NCI-H510A treated with DMSO at 0.1 percent for 48 hours (cell line): Measurements from ENCODE around the gene RNF166.

Experiments
- DNase-seq: peaks from one replicate; lab custom pipeline; 2025; lab: John Stamatoyannopoulos, UW

Gene RNF166

DNA sequence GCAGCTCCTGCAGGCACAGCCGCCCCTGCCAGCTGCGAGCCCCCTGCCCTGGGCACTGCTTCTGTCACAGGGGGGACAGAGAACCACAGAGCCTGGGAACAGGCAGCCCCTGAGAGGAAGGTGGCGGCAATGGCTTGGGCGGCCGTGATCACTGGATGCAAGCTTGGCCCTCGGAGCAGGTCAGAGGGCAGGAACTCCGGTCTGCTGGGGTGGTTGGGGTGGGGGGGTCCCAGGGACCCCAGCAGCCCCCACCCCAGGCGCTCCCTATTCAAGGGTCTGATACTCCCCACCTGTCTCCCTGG is 53.5 kb downstream of the RNF166 start:
- DNase-seq = no peak

DNA sequence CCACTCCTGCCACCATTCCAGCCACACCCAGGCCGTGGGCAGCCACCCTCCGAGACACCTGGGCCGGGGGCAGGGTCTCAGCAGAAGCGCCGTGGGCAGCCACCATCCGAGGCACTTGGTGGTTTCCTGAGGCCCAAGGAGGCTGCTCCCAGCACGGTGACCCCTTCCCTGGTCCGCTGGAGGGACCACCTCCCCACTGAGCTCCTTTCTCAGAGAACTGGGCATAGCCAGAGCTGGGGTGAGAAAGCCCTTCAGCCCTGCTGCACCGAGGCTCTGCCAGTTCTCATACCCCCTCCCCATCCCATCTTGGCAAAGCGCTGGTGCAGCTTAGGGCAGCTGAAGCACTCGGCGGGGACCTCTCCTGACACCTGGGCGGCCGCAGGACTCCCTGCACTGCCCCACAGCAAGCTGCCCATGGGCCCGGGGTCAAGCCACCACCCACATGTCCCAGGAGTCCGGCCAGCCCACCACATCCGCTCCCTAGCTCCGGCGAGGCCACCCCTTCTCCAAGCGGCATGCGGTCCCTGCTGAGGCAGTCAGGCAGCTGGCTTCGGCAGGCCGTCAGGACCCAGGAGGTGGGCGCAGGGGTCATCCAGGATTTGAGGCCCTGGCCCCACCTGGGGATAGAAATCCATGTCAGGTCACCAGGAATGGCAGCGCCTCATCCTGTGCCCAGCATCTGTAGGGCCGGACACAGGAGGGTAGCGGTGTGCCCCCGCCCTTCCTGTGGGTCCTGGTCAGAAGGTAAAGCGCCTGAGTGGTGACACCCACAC is 54.0 kb downstream of the RNF166 start:
- no peak for DNase-seq

DNA sequence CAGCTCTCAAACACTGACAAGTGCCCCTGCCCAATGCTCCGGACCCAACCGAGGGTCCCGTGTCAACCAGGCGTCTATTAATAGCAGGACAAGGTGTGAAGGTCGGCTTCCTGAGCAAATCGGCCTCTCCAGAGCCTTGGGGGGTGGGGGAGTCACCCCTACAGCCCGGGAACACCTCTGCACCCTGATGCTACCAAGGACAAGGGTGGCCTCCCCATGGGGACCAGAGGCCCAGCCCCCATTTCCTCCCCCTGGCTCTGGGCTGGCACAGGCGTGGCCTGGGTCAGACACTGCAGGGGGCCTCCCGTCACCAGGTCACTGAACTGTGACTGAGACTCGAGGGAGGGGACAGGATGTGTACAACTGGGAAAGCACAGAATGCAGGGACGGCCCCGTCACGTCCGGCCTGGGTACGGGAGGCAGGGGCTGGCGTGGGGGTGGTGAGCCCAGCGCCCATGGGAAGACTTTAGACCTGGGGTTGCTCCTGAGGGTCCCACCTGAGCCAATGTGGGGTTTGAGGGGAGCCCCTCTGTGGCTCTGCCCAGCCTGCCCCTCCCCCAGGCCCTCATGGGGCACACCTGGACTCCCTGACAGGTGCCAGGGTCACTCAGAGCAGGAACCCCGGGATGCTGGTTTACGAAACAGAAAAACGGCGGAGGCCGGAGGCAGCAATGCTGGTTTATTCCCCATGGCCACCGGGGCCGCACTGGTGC is 54.8 kb downstream of the RNF166 start:
- peak; percentile 75 for DNase-seq

DNA sequence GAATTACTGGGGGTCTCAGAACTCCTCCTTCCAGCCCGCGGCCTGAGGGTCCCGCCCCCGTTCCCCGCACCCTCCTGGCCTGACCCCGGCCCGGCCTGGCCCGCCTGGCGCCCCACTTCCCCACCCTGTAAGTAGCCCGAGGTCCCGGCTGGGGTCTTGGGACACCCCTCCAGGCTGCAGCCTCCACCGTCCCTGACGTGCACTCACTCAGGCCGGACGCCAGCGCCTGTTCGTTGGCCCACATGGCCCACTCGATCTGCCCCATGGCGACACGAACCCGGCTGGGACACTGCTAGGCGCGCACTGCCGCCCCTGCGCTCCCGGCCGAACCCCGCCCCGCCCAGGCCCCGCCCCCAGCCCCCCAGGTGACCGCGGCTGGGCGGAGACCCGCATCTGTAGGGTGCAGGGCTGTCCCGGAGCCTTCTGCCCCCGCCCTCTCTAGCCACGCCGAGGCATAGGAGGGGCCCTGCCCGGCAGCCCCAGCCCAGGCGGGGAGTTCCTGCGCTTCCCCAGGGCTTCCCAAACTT is 55.4 kb downstream of the RNF166 start, which contains the start of gene CYBA:
Gene CYBA (minus strand): TSS at position 305 of the 527 bp plus-strand sequence. CDS start 40 bp downstream, at position 265.
- peak; percentile 21 for DNase-seq

DNA sequence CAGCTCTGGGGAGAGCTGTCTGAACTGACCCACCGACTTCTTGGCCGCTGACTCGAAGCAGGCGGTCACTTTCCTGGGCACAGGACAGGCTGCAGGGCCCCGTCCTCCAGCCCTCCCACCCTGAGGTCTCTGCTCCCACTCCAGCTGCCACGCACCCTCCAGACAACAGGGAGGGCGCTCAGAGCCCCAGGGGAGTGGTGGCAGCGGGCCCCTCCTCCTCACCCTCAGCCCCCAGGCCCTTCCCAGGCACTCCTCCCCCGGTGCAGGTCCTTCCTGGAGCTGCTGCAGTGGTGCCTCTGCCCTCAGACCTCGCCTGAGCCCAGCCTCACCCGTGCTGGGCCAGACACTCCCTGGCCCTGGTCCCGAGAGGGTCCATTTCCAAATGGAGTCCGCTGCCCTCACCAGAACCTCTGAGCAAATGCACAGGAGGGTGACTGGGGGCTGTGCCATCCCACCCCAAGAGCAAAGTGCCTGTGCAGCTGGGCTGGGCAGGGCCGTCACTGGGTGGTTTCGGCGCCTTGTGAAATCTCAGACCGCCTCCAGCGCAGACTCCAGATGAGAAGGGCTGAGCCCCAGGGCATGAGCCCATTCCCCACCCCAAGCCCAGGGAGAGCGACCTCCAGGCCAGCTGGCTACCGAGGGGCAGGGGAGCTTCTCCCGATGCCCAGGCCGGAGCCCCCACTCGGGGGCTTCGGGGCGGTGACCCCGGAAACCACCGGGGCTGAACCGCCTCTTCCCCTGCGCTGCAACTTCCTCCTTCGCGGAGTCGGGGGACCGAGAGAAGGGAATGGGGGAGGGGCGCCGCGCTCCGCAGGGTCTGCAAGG is 56.1 kb downstream of the RNF166 start:
- DNase-seq = peak; percentile 33

DNA sequence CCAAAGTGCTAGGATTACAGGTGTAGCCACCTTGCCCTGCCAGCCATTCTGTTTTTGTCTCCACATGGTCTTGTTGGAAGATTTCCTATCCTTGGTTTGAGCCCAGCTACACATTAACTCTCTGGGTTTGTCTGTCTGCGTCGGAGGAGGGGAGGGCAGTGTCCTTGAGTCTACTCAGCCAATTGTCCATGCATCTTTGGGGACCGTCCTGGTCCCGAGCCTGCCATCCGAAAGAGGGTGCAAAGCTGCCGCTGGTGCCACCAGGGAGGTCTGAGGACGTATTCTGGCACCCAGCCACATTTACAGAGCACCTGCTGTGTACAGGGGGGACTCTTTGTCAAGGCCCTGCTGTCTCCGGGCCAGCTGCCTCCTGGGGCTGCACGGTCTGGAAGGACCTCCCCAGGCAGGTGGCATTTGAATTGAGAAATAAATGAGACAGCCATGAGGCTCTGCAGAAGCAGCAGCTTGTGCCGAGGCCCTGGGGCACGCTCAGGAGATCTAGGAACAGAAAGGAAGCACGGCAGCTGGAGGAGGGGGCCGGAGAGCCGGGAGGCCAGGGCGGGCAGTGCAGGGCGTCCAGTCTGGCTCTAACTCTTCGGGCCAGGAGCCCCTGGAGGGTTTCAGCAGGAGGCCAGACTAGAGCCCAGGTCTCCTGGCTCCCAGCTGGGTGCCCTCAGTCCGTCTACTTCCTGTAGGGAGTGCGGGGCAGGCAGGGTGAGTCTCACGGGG is 56.8 kb downstream of the RNF166 start:
- peak; percentile 26 for DNase-seq

GRCh38 chr16:88647178-88648070 is 58.8 kb downstream of the RNF166 start:
- DNase-seq = no peak
